HG02763 (cell line): ENCODE results near the gene MMP14.

Experiments
- ATAC-seq: cut with Tn5 transposase; IDR thresholded peaks from one replicate; pipeline ENCODE4 v1.9.1; 2021; ENCODE audit warnings: mild to moderate bottlenecking, moderate library complexity; ENCODE audit not compliant: unreplicated experiment

MMP14 gene

DNA sequence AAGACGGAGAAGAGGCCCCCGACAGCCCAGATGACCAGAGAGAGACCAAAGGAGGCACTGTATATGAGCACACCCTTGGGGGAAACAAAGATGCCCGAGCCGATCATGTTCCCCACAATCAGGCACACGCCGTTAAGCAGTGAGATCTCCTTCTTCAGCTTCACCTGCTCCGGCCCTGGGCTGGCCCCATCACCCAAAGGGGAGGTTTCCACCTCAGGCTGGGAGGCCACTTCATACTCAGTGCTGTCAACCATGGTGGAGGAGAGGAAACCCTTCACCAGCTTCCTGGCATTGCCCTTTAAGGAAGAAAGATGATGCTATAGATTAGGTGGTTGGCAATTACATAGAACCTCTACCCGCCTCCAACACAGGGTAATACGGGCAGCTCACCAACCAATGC lies 23.2 kb upstream of the MMP14 start:
- no peak for ATAC-seq

DNA sequence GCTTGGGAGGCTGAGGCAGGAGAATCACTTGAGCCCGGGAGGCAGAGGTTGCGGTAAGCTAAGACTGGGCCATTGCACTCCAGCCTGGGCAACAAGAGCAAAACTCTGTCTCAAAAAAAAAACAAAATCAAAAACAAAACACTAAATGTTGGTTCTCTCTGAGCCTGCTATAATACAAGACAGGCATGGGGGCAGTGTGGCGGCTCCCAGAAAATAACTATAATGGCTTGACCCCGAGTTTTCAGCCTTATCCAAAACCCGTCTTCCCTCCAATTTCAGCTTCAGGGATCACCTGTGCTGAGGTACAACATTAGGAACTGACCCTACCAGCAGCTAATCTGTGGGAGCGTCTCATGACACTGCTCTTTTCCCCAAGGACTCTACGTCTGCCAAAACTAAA lies 22.0 kb upstream of the MMP14 start:
- no peak for ATAC-seq

DNA sequence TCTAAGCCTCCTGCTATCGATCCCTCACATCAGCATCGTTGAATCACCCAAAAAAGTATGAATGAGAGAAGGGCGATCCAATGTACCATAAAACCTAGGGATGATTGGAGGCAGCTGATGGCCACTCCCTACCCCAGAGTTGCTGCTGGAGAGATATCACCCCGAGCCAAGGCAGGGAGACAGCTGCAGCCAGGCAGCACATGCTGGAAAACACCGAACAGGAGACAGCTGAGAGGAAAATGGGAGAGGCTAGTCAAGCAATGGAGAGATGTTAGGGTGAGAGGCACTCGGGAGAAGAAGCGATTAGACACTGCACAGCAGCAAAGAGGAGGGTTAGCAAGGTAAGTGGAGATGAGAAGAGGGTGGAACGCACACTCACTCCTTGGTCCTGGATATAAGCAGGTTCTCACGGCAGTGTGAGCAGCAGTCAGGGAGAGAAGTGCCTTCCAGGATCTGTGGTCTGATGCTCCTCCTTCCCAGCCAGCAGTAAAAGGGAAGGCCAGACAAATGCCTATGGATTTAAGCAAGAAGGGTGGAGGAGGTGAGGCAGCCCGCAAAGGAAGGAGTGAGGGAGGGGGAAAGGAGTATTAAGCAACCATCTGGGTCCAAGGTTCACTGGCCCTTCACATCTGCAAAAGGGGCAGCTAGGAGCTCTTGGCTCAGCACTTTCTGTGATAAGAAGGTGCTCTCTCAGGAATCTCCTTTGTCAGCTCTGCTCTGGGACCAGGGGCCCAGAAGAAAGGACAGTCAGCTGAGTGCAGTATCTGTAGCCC lies 21.3 kb upstream of the MMP14 start, which contains the start of gene SLC7A7:
Gene SLC7A7, minus strand, starts transcription at position 495 of the 773 bp plus-strand sequence. CDS start 2,037 bp downstream, outside the sequence.
- no peak for ATAC-seq

DNA sequence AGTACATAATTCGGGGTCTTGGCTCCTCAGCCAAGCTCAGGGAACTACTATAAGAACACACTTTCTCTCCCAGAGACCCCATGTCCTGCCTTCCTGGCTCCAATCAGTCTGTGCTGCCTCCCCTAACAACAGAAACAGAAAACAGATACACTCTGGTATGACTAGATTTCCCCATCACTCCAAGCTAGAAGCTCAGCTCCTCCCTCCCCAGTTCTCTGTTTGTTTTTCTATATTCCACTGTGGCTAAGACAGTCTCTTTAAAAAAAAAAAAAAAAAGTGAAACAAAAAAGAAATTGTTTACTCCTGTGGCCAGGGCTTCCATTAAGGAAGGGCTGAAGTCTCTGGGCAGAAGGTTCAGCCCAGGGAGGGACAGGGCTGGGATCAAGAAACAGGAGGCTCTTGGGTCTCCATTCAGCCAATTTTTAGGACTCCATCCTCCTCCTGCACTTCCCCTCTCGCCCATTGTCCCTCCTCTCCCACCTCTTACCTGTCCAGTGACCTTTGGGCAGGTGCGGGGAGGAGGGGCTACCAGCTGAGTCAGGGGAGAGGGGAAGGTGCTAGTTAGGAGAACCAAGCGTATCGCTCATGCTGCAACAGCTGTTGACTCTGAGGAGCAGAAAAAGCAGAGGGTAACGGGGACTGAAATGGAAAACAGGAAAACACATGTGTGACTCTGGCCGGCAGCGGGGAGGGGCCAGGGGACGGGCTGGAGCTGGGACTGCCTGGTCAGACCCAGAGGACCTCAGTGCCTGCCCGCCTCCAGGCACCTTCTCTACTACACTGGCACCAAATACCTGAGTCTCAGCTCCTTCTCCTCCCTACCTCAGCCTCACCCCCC lies 17.0 kb upstream of the MMP14 start:
- ATAC-seq: peak; percentile 38

DNA sequence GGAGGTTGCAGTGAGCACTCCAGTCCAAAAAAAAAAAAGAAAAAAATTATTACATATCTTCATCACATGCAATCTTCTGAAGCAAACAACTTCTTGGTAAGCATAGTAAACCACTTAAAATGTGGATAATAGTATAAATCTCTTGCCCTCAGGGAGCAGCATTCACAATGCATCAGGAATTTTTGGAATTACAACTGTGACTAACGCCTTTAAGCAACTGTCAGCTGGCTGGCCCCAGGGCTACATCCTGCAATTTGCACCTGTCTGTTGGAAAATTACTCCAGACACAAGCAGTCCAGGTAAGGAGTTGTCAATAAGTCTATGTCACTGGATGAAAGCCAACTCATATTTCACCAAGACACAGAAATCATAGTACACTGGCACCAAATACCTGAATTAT lies 15.7 kb upstream of the MMP14 start:
- ATAC-seq: no peak

DNA sequence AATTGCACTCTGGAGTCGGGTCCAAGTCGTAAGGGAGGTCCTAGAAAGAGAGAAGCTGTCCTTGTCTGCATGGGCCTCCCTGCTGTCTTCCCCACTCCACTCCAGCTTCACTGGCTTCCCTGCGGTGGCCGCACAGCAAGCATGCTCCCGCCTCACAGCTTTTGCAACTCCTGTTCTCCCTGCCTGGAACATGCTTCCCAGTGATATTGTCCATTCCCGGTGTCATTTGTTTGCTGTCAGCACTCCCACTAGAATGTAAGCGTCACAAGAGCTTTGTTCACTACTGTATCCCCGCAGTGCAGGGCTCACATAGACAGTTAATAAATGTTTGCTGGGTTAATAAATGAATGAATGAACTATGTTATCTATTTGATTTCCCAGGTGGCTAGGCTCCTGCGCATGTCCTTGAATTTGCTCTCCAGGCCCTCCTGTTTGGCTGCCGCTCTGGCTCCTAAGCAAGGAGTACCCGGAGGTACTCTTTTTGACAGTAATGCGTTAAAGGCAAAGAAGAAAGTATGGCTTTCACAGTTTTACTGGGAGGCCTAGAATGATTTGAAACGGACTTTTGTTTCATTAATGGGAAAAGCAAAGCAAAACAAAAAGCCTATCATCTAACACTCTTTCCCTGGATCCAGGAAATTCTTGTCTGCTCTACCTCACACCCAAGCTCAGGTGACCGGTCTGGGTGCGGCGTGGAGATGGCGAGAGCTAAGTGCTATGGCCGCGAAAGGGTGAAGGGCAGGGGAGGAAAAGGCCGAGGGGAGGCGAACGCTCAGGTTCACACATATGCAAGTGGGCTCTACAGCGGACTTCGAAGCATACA lies 15.0 kb upstream of the MMP14 start:
- ATAC-seq: no peak

DNA sequence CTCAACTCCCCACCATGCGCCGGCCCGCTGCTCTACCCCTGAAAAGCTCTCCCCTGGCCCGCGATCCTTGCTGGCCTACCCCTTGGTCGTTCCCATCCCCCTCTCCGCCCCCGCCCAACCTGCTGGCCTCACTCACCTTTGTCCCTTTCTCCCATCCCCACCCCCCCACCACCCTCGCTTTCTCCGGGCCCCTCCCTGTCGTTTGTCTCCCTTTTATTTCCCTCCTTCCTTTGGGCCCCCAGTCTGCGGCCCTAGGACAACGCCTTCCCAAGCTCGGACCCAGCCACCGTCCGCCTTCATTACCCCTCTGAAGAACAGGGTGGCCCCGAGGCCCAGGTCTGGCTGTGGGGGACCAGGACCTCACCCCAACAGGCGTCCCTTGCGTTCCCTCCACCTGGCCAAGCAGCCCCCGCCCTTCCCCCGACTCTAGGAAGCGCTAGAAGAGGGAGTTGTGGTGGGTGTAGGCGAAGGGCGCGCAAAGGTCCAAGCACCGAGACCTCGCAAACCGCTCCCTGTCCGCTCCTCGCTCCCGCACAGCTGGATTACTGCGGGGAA lies 14.3 kb upstream of the MMP14 start:
- ATAC-seq: no peak

DNA sequence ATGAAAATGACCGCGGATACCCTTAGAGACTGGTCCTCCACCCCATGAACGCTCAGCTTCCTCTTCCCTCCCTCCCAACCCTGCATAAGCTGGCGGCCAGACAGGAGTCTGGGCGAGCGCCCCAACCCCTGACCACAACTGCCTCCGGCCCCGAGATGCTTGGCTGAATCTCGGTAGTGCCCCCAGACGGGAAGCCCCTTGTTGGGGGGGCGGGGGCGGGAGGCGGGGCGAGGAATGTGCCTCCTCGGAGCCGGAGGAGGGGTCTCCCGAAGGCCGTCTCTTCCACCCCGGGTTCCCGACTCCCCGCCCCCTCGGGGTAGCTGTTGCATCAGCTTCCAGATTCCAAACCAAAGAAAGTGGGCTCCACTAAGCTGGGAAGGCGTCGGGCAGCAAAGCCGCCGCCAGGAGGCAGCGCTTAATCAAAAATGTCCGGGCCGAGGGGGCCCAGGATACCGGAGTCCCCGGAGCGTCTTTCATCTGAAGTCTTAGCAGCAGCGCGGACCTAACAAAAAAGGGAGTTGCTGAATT lies 13.8 kb upstream of the MMP14 start:
- ATAC-seq: no peak

DNA sequence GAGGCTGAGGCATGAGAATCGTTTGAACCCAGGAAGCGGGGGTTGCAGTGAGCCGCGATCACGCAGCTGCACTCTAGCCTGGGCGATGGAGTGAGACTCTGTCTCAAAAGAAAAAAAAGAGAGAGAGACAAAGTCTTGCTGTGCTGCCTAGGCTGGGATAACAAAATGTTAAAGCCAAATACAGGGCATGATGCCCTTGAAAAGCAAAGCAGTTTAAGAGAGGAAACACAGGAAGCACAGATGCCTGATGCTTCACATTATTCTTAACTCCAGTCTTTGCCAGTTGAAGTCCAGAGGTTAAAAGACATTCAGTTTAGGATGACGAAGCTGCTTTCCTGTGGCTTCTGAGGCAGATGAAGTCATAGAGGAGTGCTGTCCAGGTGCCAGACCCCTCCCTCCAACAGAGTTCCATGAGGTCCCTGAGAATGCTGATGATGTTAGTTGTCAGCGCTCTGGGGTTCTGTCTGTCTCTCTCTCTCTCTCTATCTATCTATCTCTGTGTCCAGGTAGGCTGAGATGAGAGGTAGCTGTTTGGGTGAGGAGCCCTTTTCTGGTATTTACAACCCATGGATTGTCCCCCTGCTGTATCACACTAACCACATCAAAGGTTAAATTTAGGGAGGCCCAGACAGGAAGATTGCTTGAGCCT lies 11.6 kb upstream of the MMP14 start:
- no peak for ATAC-seq

DNA sequence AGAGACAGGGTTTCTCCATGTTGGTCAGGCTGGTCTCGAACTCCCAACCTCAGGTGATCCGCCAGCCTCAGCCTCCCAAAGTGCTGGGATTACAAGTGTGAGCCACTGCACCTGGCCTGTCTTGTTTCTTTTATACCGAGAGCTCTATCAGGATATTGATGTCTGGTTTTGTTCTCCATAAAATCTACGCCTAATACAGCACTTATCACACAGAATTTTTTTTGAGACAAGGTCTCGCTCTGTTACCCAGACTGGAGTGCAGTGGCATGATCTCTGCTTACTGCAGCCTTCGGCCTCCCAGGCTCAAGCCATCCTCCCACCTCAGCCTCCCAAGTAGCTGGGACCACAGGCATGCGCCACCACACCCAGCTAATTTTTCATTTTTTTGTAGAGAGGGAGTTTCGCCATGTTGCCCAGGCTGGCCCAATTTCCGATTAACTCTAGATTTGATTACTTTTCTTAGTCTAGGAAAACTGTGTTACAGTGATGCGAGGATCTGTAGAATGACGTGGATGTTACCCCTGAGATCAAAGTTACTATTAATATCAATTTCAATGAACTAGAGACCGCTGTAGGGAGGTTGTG lies 7.2 kb upstream of the MMP14 start:
- ATAC-seq: peak; percentile 6

DNA sequence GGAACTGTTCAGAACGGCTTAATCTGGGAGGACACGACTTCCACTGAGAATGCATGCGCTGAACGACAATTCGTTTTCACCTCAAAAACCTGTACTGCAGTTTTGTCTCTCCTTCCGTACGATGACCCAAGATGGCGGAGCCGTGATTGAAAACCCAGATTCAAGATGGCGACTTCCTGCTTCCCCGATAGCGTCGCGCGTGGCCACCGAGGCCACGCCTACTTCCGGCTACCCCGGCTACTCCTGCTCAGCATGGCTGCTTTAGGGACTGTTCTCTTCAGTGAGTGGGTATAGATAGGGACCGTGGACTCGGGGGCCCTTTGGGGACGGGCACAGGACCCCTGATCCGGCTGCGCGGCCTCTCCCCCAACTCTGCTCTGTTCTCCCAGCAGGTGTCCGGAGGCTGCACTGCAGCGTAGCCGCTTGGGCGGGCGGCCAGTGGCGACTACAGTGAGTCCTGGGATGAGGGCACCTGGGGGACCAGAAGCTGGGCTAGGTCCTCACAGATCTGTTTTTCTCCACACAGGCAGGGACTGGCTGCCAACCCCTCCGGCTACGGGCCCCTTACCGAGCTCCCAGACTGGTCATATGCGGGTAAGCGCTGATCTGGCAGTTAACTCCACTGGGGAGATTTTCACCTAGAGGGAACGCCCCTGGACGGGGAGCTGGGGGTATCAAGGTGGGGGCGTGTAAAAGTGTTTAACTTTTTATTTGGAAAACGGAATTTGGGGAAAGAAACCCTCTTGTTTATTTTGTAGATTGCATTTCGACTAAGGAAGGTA lies 6.5 kb upstream of the MMP14 start, which contains the start of gene MRPL52:
Gene MRPL52, plus strand, starts transcription at position 227 of the 782 bp plus-strand sequence. Its CDS starts 26 bp downstream, at position 253.
- ATAC-seq: peak; percentile 83

DNA sequence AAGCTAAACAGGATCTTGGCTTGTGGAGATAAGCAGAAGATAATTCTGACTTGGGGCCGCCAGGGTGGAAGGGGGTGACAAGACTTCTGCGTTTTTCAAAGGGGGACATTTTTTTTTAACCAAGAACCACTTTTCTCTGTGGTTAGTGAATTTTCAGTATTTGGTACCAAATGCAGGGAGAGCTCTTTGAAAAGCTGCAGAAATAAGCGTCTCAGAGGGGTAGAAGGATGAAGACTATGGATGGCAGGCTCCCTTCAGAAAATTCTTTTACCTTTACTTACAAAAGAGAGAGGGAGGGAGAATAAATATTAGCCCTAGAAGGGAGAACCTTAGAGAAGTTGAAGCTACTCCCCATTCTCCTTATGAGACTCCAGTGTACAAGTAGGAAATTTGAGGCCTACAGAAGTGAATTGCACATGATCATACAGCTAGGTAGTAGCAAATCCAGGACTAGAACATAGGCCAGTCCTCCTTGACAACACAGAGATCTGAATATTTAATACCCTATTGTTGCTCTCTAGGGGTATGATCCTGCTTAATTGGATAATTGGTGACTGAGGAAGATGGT lies 5.9 kb upstream of the MMP14 start:
- no peak for ATAC-seq

DNA sequence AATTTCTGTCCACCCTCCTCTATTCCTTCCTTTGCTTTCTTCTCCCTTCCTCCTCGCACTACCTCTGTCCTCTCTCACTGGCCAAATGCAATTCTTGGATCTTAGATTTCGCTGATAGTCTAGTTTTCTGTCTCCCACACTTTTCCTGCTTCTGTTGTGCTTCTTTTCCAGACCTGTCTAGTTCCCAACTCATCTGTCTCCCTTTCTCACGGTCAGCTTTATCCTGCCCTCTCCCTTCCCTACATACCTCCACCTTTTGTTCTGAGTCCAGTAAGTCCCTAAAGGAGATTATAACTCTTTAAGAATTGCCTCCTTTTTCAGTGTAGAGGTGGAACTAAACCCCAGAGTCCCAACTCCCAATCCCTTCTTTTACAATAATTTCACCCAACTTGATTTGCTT lies 880 bp upstream of the MMP14 start:
- no peak for ATAC-seq

DNA sequence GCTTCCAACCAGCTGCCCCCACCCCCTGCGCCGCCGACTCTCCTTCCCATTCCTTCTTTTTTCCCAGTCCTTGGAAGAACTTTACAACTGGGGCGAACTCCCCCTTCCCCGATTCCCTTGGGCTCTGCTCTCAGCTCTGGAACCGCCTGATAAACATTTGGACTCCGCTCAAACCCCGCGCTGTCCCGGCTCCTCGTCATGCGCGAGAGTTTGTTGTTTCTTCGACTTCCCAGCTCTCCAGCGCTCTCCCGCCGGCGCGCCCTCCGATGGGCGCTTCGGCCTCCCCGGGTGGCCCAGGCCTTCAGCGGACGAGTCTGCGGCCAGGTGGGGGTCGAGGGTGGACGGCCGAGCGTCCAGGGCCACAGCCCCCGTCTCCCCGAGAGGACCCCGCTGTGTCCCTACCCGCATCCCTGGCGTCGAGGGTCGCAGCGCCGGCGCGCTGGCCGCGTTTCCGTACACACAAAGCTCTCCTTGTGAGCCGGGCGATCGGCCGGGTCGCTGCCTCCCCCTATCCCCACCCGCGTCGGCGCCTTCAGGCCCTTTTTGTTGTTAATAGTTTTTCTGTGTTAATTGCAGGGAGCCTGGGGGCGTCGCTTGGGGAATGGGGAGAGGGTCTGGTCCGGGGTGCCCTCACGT lies 847 bp downstream of the MMP14 start:
- ATAC-seq: no peak

DNA sequence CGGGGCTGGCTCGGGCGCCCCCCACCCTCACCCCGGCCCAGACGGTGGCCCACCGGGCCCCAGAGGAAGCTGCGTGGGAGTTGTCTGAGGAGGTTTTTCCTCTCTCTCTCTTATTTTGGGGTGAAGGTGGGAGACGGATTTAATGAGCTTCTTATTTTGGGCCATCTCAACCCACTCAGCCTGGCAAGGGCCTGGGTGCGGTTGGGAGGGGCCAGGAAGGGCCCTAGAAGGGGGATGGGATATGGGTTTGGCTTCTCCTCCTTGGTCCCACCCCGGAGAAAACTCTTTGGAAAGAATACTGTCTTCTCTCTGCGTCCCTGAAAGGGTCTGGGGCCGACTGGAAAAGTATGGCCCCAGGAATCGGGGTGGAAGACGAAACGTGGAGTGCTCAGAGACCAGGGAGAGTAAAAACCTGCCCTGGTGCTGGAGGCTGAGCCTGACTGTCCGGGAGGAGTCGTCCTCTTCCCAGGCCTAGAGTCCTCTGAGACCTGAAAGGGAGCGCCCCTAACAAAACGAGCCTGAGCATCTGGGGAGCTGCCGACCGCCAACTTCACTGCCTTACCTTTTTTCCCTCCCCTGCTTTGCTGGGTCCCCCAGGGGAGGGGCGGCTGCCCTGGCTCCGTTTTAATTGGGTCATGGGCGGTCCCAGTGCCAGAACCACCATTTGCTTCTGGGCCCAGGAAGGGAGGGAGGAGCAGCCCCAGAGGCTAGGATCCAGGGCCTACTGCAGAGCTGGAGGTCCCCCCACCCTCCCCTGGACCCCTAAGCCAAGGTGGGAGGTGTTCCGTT lies 1.6 kb downstream of the MMP14 start:
- ATAC-seq: no peak

DNA sequence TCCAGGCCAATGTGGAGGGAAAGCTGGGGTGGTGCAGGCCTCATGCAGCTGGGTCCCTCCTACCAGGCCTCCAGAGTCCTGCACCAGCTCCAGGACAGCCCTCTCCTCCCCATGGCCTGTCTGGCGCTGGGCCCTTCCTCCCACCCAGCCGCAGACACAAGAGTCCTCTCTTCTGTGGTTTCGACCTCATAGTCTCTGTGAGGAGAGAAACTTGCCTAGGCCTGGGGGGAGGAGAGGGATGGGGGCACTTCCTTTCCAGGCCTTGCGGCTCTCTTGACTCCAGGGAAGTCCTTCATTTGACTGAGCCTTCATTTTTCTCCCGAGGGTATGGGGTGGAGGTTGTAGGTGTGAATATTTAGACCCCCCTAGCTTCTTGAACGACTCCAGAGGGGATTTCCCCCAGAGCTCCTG lies 2.3 kb downstream of the MMP14 start:
- no peak for ATAC-seq

DNA sequence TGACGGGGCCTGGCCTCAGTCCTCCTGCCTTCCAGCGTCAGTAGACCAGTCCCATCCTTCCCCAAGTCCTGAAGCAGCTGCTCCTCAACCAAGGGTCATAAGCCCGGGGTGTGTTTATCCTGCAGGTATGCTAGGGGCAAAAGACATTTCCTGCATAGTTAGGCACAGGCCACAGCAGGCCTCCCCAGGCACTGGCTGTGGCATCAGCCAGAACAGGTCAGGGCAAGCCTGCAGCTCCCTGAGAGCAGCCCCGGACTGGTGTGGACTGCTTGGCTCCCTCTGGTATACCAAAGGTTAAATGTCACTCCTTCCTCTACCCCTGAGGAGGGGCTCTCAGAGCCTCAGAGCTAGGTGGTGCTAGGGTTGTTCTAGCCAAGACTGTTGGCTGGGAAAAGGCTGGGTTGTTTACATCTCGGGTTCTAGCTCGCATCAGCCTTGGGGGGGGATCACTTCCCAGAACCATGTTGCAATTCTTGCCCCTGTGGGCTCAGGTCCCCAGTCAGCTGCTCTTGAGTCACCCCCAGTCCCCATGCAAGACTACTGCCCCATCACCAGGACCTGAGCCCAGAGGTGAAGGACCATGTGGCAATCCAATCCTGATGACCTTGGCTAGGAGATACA lies 2.9 kb downstream of the MMP14 start:
- ATAC-seq: no peak
